Astrocyte of the cerebellum (primary cell): ENCODE results near the gene PSMD11.

ENCODE experiments used
- DNase-seq: peaks from one replicate; pipeline ENCODE4 v3.0.0-alpha.2; 2011; ENCODE audit warnings: low read depth
- H3K4me3 ChIP-seq: 2 replicates; pipeline ENCODE4 v1.5.1; 2011; ENCODE audit warnings: mild to moderate bottlenecking, low read depth, low read length, moderate library complexity
- CTCF ChIP-seq: IDR thresholded peaks from 2 replicates; pipeline ENCODE4 v1.5.1; 2012; ENCODE audit warnings: low read length, low read depth, moderate library complexity, mild to moderate bottlenecking; ENCODE audit errors: missing control alignments
- in situ Hi-C: cut with HindIII; loops from 2 replicates; pipeline ENCODE4 v1.10.0; 2017; ENCODE audit warnings: low sequenced_read_pairs

The PSMD11 gene

GRCh38 chr17:32508926-32509325 is 64.6 kb downstream of the PSMD11 start:
- no peak overlapping the region for H3K4me3 ChIP-seq
- DNase-seq: no peak
- TF ChIP-seq CTCF: no peak
- in situ Hi-C loops: no loop called here

- in situ Hi-C loops: no loop called here
- DNase-seq: no peak
- TF ChIP-seq CTCF: no peak
- H3K4me3 ChIP-seq: no peak overlapping the region
Measured at GRCh38 chr17:32510466-32510865, 66.2 kb downstream of the PSMD11 start.

- no peak for DNase-seq
- no peak for TF ChIP-seq CTCF
- in situ Hi-C loops: no loop called here
- H3K4me3 ChIP-seq: no peak overlapping the region
Measured at GRCh38 chr17:32512328-32512727, 68.0 kb downstream of the PSMD11 start.

GRCh38 chr17:32513579-32513978 is 69.3 kb downstream of the PSMD11 start:
- in situ Hi-C loops: no loop called here
- TF ChIP-seq CTCF: no peak
- no peak overlapping the region for H3K4me3 ChIP-seq
- no peak for DNase-seq

- H3K4me3 ChIP-seq: no peak overlapping the region
- TF ChIP-seq CTCF: no peak
- in situ Hi-C loops: no loop called here
- no peak for DNase-seq
Measured at GRCh38 chr17:32514606-32515005, 70.3 kb downstream of the PSMD11 start.

- H3K4me3 ChIP-seq: no peak overlapping the region
- in situ Hi-C loops: no loop called here
- TF ChIP-seq CTCF: no peak
- no peak for DNase-seq
Measured at GRCh38 chr17:32515677-32516383, 71.5 kb downstream of the PSMD11 start.
